GM19238 (cell line): Measurements from ENCODE around the gene CUX1.

Source experiments
- DNase-seq: peaks from one replicate; pipeline ENCODE4 v3.0.0; 2011; ENCODE audit warnings: low spot score; ENCODE audit not compliant: insufficient read length

Gene CUX1

GRCh38 chr7:102095321-102096011 is 278.0 kb downstream of the CUX1 start:
- DNase-seq = no peak

GRCh38 chr7:102096012-102096332 is 278.5 kb downstream of the CUX1 start:
- DNase-seq = no peak

- DNase-seq = no peak
Measured at GRCh38 chr7:102096706-102097427, 279.4 kb downstream of the CUX1 start.

- DNase-seq = no peak
Measured at GRCh38 chr7:102097601-102098161, 280.3 kb downstream of the CUX1 start.

- DNase-seq = no peak
Measured at GRCh38 chr7:102098986-102099385, 281.6 kb downstream of the CUX1 start.

GRCh38 chr7:102099474-102099873 is 282.0 kb downstream of the CUX1 start:
- DNase-seq = no peak

GRCh38 chr7:102101111-102101551 is 283.7 kb downstream of the CUX1 start:
- no peak for DNase-seq

- DNase-seq = no peak
Measured at GRCh38 chr7:102101926-102102325, 284.5 kb downstream of the CUX1 start.

GRCh38 chr7:102103027-102103372 is 285.6 kb downstream of the CUX1 start:
- no peak for DNase-seq

- DNase-seq = no peak
Measured at GRCh38 chr7:102104245-102104644, 286.8 kb downstream of the CUX1 start.

GRCh38 chr7:102106625-102107024 is 289.2 kb downstream of the CUX1 start:
- DNase-seq = no peak

GRCh38 chr7:102107474-102108104 is 290.2 kb downstream of the CUX1 start:
- DNase-seq = no peak

- DNase-seq = no peak
Measured at GRCh38 chr7:102111061-102112041, 293.9 kb downstream of the CUX1 start.

GRCh38 chr7:102115181-102115580 is 297.8 kb downstream of the CUX1 start:
- no peak for DNase-seq

GRCh38 chr7:102115931-102116330 is 298.5 kb downstream of the CUX1 start:
- no peak for DNase-seq

GRCh38 chr7:102117743-102118142 is 300.3 kb downstream of the CUX1 start:
- DNase-seq = no peak

- DNase-seq = no peak
Measured at GRCh38 chr7:102119213-102119651, 301.8 kb downstream of the CUX1 start.

GRCh38 chr7:102119925-102120324 is 302.5 kb downstream of the CUX1 start:
- DNase-seq = no peak

- no peak for DNase-seq
Measured at GRCh38 chr7:102120666-102121195, 303.3 kb downstream of the CUX1 start.

- DNase-seq = peak; percentile 32
Measured at GRCh38 chr7:102122026-102122425, 304.6 kb downstream of the CUX1 start.

- DNase-seq = no peak
Measured at GRCh38 chr7:102125127-102125596, 307.7 kb downstream of the CUX1 start.
